Measurements from ENCODE around the gene NINL.

- TF ChIP-seq CTCF (IDR thresholded peaks at IDR 0.05), result no peak
- TF ChIP-seq POLR2AphosphoS5 (IDR thresholded peaks at IDR 0.05), result no peak
Measured at GRCh38 chr20:25574411-25574810, 10.9 kb downstream of the NINL start.

All from esophagus muscularis mucosa (tissue), 3 donors.